ENCODE results near the gene ARHGAP6. TPM values are rescaled to one million over a fixed set of nuclear protein-coding genes. Genes with fewer than 3 reads are reported as not detected.

Gene ARHGAP6
- total RNA-seq, 1 experiment from 2014 or later: not detected

- DNase-seq (ENCODE audit: low spot score): no peak
- in situ Hi-C loops (cut with HindIII; ENCODE audit: low sequenced_read_pairs): no loop called here
Observed at GRCh38 chrX:11474576-11474975, 191.1 kb downstream of the ARHGAP6 start.

- no peak for DNase-seq (ENCODE audit: low spot score)
- in situ Hi-C loops (cut with HindIII; ENCODE audit: low sequenced_read_pairs): no loop called here
Observed at GRCh38 chrX:11474021-11474420, 191.7 kb downstream of the ARHGAP6 start.

- no peak for DNase-seq (ENCODE audit: low spot score)
- in situ Hi-C loops (cut with HindIII; ENCODE audit: low sequenced_read_pairs): no loop called here
Observed at GRCh38 chrX:11472879-11473278, 192.8 kb downstream of the ARHGAP6 start.

DNA sequence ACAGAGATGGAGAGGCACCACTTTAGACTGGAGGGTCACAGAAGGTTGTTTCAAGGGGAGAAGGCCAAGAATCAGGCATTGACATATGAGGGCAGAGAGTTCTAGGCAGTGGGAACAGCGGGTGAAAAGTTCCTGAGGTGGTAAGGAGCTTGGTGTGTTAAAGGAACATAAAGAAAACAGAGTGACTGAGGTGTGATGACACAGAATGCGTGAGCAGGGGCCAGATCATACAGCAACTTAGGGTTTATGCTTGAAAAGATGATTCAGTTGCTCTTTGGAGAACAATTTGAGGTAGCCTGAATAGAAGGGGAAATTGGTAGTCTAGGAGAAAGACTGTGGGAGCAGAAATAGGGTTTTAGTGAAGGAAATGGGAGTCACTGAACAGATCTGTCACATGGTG lies 193.3 kb downstream of the ARHGAP6 start:
- DNase-seq (ENCODE audit: low spot score): no peak
- in situ Hi-C loops (cut with HindIII; ENCODE audit: low sequenced_read_pairs): no loop called here

- in situ Hi-C loops (cut with HindIII; ENCODE audit: low sequenced_read_pairs): no loop called here
- DNase-seq (ENCODE audit: low spot score): no peak
Observed at GRCh38 chrX:11470250-11470974, 195.3 kb downstream of the ARHGAP6 start.

DNA sequence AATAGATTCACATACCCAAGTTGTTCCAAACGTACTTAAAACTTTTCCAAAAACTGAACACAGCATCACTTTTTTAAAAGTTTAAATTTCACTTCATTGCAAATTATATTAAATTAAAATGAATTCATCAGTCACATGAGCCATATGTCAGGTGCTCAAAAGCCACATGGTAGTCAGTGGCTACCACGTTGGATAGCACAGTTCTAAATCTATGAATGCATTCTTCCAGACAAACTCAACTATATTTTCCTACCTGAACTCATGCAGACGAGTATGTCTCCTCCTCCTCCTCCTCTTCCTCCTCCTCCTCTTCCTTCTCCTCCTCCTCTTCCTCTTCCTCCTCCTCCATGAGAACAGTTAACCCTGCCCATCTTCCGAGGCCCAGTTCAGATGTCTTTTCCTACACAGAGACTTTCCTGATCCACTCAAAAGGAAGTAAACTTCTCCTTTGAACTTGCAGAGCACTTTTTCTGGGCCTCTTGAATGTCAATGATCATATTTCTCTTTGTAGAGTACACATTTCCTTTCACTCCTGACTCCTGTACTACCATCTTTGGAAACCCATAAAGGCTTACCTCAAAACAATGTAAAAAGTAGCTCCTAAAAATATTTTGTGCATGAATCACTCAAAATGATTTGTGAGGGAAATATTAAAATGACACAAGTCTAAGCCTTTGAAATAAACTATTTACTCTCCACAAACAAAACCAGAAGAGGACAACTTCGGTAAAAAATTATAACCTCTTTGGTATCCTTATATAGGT lies 199.9 kb downstream of the ARHGAP6 start:
- in situ Hi-C loops (cut with HindIII; ENCODE audit: low sequenced_read_pairs): no loop called here
- DNase-seq (ENCODE audit: low spot score): no peak

DNA sequence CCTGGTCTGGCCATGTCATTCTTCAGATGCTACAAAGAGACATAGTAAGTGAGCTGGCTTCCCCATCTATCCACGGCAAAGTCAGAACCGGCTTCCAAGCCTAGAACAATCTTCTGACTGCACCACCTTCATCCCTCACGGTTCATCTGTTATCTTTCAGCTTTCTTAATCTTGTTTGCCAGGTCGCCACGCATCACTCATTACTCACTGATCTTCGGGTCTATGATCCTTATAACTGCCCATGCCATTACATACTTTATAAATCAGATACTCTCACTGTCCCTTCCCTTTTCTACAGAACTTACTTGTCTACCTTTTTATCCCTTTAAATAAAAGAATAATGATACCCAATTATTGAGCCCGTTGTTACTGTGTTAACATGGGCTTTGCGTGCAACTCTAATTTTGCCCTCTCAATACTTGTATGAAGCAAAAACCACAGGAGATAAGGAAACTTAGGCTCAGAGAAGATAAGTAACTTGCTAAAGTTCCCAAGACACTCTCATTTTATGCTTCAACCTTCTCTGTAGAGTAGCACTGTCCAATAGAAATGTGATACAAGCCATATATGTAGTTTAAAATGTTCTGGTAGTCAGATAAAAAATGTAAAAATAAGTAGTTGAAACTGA lies 200.8 kb downstream of the ARHGAP6 start:
- DNase-seq (ENCODE audit: low spot score): no peak
- in situ Hi-C loops (cut with HindIII; ENCODE audit: low sequenced_read_pairs): no loop called here

DNA sequence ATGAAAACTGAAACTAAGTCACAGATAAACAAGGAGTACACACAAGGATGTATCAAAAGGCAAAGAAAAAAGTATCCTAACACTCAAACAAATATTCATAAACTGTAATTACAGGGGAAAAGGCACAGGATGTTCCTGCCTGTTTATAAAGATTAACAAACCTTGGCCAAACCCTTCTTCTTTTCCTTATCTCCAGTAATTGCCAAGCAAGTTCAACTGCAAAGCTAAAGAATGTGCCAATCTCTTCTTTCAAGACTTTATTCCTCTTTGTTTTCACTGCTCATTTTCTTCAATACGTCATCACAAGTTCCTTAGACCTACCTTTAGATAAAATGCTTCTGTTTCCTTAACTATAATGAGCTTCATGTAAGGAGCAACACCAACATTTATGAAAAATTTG lies 201.3 kb downstream of the ARHGAP6 start:
- in situ Hi-C loops (cut with HindIII; ENCODE audit: low sequenced_read_pairs): no loop called here
- no peak for DNase-seq (ENCODE audit: low spot score)

- in situ Hi-C loops (cut with HindIII; ENCODE audit: low sequenced_read_pairs): no loop called here
- no peak for DNase-seq (ENCODE audit: low spot score)
Observed at GRCh38 chrX:11462648-11463047, 203.1 kb downstream of the ARHGAP6 start.

- DNase-seq (ENCODE audit: low spot score): no peak
- in situ Hi-C loops (cut with HindIII; ENCODE audit: low sequenced_read_pairs): no loop called here
Observed at GRCh38 chrX:11462136-11462535, 203.6 kb downstream of the ARHGAP6 start.

GRCh38 chrX:11461201-11462001 lies 204.3 kb downstream of the ARHGAP6 start:
- in situ Hi-C loops (cut with HindIII; ENCODE audit: low sequenced_read_pairs): no loop called here
- DNase-seq (ENCODE audit: low spot score): no peak

- DNase-seq (ENCODE audit: low spot score): no peak
- in situ Hi-C loops (cut with HindIII; ENCODE audit: low sequenced_read_pairs): no loop called here
Observed at GRCh38 chrX:11460347-11460746, 205.4 kb downstream of the ARHGAP6 start.

GRCh38 chrX:11458170-11458569 lies 207.6 kb downstream of the ARHGAP6 start:
- DNase-seq (ENCODE audit: low spot score): peak; percentile 44
- in situ Hi-C loops (cut with HindIII; ENCODE audit: low sequenced_read_pairs): no loop called here

DNA sequence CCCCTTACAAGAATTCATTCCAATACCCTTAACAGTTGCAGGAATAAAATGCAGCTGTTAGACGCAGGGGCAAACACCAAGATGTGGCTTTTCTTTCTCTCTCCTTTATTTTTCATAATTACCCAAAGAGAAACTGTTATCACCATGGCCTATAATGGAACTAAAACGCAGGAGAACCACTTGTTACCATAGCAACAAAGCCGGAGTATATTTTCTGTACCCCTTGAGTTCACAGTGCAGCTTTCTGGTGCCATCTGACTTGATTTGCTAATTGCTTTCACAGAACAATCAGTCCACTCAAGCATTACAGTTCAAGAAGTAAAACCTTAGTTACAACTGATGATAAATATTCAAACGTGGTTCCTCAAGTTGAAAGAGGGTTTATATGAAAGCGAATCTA lies 214.6 kb downstream of the ARHGAP6 start:
- DNase-seq (ENCODE audit: low spot score): no peak
- in situ Hi-C loops (cut with HindIII; ENCODE audit: low sequenced_read_pairs): no loop called here

- in situ Hi-C loops (cut with HindIII; ENCODE audit: low sequenced_read_pairs): no loop called here
- DNase-seq (ENCODE audit: low spot score): peak; percentile 5
Observed at GRCh38 chrX:11450354-11450753, 215.4 kb downstream of the ARHGAP6 start.

- no peak for DNase-seq (ENCODE audit: low spot score)
- in situ Hi-C loops (cut with HindIII; ENCODE audit: low sequenced_read_pairs): no loop called here
Observed at GRCh38 chrX:11449613-11450012, 216.1 kb downstream of the ARHGAP6 start.

DNA sequence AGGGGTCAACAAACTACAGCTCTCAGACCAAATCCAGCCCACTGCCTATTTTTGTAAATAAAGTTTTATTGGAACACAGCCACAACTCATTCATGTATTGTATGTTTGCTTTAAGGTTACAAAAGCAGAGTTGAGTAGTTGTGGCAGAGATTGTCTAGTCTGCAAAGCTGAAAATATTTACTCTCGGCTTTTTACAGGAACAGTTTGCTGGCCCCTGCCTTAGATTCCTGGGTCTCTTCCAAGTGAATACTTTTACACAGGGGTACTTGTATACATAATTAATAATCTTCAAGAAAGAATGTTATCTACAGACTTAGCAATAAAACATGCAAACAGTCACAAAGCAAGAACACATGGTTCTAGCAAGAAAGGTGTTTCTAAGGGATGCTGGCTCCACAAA lies 218.3 kb downstream of the ARHGAP6 start:
- DNase-seq (ENCODE audit: low spot score): no peak
- in situ Hi-C loops (cut with HindIII; ENCODE audit: low sequenced_read_pairs): no loop called here

GRCh38 chrX:11446949-11447348 lies 218.8 kb downstream of the ARHGAP6 start:
- no peak for DNase-seq (ENCODE audit: low spot score)
- in situ Hi-C loops (cut with HindIII; ENCODE audit: low sequenced_read_pairs): no loop called here

- in situ Hi-C loops (cut with HindIII; ENCODE audit: low sequenced_read_pairs): no loop called here
Observed at GRCh38 chrX:11446336-11446735, 219.4 kb downstream of the ARHGAP6 start.

DNA sequence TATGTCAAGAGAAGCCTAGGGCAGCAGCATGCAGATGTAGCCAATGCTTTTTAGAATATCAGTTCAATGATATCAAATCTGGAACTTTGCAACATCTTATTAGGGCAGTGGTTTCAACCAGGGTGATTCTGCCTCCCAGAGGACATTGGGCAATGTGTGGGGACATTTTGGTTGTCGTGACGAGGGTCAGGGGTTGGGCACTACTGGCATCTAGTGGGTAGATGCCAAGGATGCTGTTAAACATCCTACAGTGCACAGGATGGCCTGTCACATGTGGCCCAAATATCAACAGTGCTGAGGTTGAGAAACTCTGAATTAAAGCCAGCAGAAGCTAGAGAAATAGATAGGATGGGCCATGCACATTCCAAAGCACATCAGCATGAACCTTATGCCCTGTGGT lies 220.2 kb downstream of the ARHGAP6 start:
- DNase-seq (ENCODE audit: low spot score): no peak
- in situ Hi-C loops (cut with HindIII; ENCODE audit: low sequenced_read_pairs): no loop called here

More at GRCh38 chrX:11446336-11446735, 219.4 kb downstream of the ARHGAP6 start:
- DNase-seq (ENCODE audit: low spot score): no peak
